Chondrocyte (in vitro differentiated cells): Measurements from ENCODE around the gene NCOR2. TPM values are rescaled to one million over a fixed set of nuclear protein-coding genes. Genes with fewer than 3 reads are reported as not detected.

Source experiments
- DNase-seq: peaks from one replicate; pipeline ENCODE4 v3.0.0; 2021; ENCODE audit warnings: mixed read lengths, low spot score
- H3K27ac Mint-ChIP-seq: one replicate; pipeline ENCODE4 v1.8.0; 2021; ENCODE audit warnings: mild to moderate bottlenecking, moderate library complexity, mixed read lengths; ENCODE audit not compliant: unreplicated experiment
- H3K27me3 Mint-ChIP-seq: 2 replicates; pipeline ENCODE4 v1.8.0; 2021; ENCODE audit warnings: low read depth, mixed read lengths
- H3K36me3 Mint-ChIP-seq: 2 replicates; pipeline ENCODE4 v1.8.0; 2021; ENCODE audit warnings: low read depth, mixed read lengths
- H3K4me1 Mint-ChIP-seq: 2 replicates; pipeline ENCODE4 v1.8.0; 2021; ENCODE audit warnings: low read depth, mild to moderate bottlenecking, mixed read lengths
- H3K4me3 Mint-ChIP-seq: one replicate; pipeline ENCODE4 v1.8.0; 2021; ENCODE audit warnings: mild to moderate bottlenecking, moderate library complexity, mixed read lengths; ENCODE audit not compliant: unreplicated experiment
- H3K9me3 Mint-ChIP-seq: 2 replicates; pipeline ENCODE4 v1.8.0; 2021; ENCODE audit warnings: low read depth, mixed read lengths
- CTCF ChIP-seq: fragments of 200-600 bp; sonication (generic); IDR thresholded peaks from 2 replicates; pipeline ENCODE4 v1.5.0; 2021; ENCODE audit warnings: antibody characterized with exemption, mild to moderate bottlenecking, moderate library complexity
- total RNA-seq: library from RNA; stranded (reverse); gene quantifications from 3 replicates; pipeline ENCODE4 v1.2.1, GENCODE V29; 2021

The NCOR2 gene
- total RNA-seq, 1 donor from 2014 or later, result 327 TPM

GRCh38 chr12:124519746-124520145 lies 47.7 kb downstream of the NCOR2 start:
- TF ChIP-seq CTCF, result no peak
- peaks cover 77% of the 10 kb centered on the region for H3K4me1 Mint-ChIP-seq
- H3K27ac Mint-ChIP-seq, result peak overlapping the region; percentile 100
- no peaks in the 10 kb centered on the region for H3K27me3 Mint-ChIP-seq
- H3K9me3 Mint-ChIP-seq, result no peaks in the 10 kb centered on the region
- DNase-seq, result no peak
- no peak overlapping the region for H3K4me3 Mint-ChIP-seq
- peaks cover 1% of the 10 kb centered on the region for H3K36me3 Mint-ChIP-seq

- DNase-seq, result no peak
- Mint-ChIP-seq H3K36me3 (peaks cover 1% of the 10 kb centered on the region), H3K4me3 (peak overlapping the region; percentile 93), H3K27ac (peak overlapping the region; percentile 100), H3K4me1 (peaks cover 74% of the 10 kb centered on the region), H3K27me3 (no peaks in the 10 kb centered on the region), H3K9me3 (no peaks in the 10 kb centered on the region)
- no peak for TF ChIP-seq CTCF
These were observed 49.1 kb downstream of the NCOR2 start for GRCh38 chr12:124518051-124518932.
